Neuronal stem cell (in vitro differentiated cells): ENCODE data around the gene ATG9B.

Experiments used
- DNase-seq: peaks from one replicate; pipeline ENCODE4 v3.0.0-alpha.2; 2013; ENCODE audit warnings: low spot score
- H2AFZ ChIP-seq: one replicate; pipeline ENCODE4 v1.6.1; 2013; ENCODE audit warnings: mild to moderate bottlenecking, low read length, inconsistent platforms
- H2AK5ac ChIP-seq: 2 replicates; pipeline ENCODE4 v1.6.1; 2013; ENCODE audit warnings: low read depth, mild to moderate bottlenecking, inconsistent platforms, low read length, moderate library complexity, mixed read lengths
- H2BK120ac ChIP-seq: 2 replicates; pipeline ENCODE4 v1.6.1; 2013; ENCODE audit warnings: low read depth, mild to moderate bottlenecking, inconsistent platforms, low read length, moderate library complexity, mixed read lengths
- H2BK12ac ChIP-seq: one replicate; pipeline ENCODE4 v1.6.1; 2013; ENCODE audit warnings: low read length, inconsistent platforms
- H2BK15ac ChIP-seq: 2 replicates; pipeline ENCODE4 v1.6.1; 2013; ENCODE audit warnings: mild to moderate bottlenecking, low read length, inconsistent platforms, mixed read lengths
- H2BK5ac ChIP-seq: one replicate; pipeline ENCODE4 v1.6.1; 2013; ENCODE audit warnings: inconsistent platforms, mild to moderate bottlenecking, low read length, moderate library complexity
- H3K14ac ChIP-seq: one replicate; pipeline ENCODE4 v1.6.1; 2013; ENCODE audit warnings: low read length, inconsistent platforms
- H3K18ac ChIP-seq: 2 replicates; pipeline ENCODE4 v1.6.1; 2013; ENCODE audit warnings: low read length, inconsistent platforms
- H3K23ac ChIP-seq: 2 replicates; pipeline ENCODE4 v1.6.1; 2013; ENCODE audit warnings: low read depth, mild to moderate bottlenecking, mixed read lengths, low read length, inconsistent platforms; ENCODE audit not compliant: poor library complexity
- H3K27ac ChIP-seq: replicated peaks from 3 replicates; pipeline ENCODE4 v1.5.1; 2013; ENCODE audit warnings: low read length, inconsistent platforms
- H3K27me3 ChIP-seq, 3 experiments: 2 replicates each; pipeline ENCODE4 v1.6.1; 2013; ENCODE audit warnings: low read length in 3 of 3, mild to moderate bottlenecking in 2 of 3, inconsistent platforms in 1 of 3, low read depth in 1 of 3, mixed read lengths in 1 of 3, moderate library complexity in 1 of 3; ENCODE audit not compliant: control insufficient read depth in 3 of 3, insufficient read depth in 3 of 3
- H3K36me3 ChIP-seq, 2 donors: replicated peaks in 1 of 2; 2 replicates each; pipeline ENCODE4 v1.6.1; 2013; ENCODE audit warnings: low read length in 2 of 2; ENCODE audit not compliant: control insufficient read depth in 2 of 2, insufficient read depth in 2 of 2
- H3K4ac ChIP-seq: 2 replicates; pipeline ENCODE4 v1.6.1; 2013; ENCODE audit warnings: inconsistent platforms, mild to moderate bottlenecking, low read length, moderate library complexity
- H3K4me1 ChIP-seq, 2 donors: 1 replicate in 1 of 2; 2 replicates in 1 of 2; pipeline ENCODE4 v1.6.1; 2013; ENCODE audit warnings: low read length in 2 of 2, low read depth in 1 of 2; ENCODE audit not compliant: control insufficient read depth in 2 of 2, insufficient read depth in 1 of 2
- H3K4me2 ChIP-seq: one replicate; pipeline ENCODE4 v1.6.1; 2013; ENCODE audit warnings: mild to moderate bottlenecking, low read length, inconsistent platforms; ENCODE audit not compliant: insufficient read depth, poor library complexity, severe bottlenecking
- H3K4me3 ChIP-seq, 2 donors: 2 replicates each; pipeline ENCODE4 v1.5.1; 2013; ENCODE audit warnings: low read length in 2 of 2, mild to moderate bottlenecking in 2 of 2, inconsistent platforms in 1 of 2, moderate library complexity in 1 of 2
- H3K79me1 ChIP-seq: one replicate; pipeline ENCODE4 v1.6.1; 2013; ENCODE audit warnings: low read depth, mild to moderate bottlenecking, inconsistent platforms, low read length, moderate library complexity
- H3K9ac ChIP-seq: one replicate; pipeline ENCODE4 v1.6.1; 2013; ENCODE audit warnings: mild to moderate bottlenecking, low read depth, low read length, inconsistent platforms; ENCODE audit not compliant: poor library complexity
- H3K9me3 ChIP-seq, 2 donors: replicated peaks in 1 of 2; 2 replicates each; pipeline versions ENCODE3 to v1.6.1; 2013; ENCODE audit warnings: low read length in 2 of 2, mild to moderate bottlenecking in 2 of 2, inconsistent platforms in 1 of 2, low read depth in 1 of 2, mixed read lengths in 1 of 2, moderate library complexity in 1 of 2; ENCODE audit not compliant: control insufficient read depth in 2 of 2, insufficient read depth in 1 of 2
- H4K8ac ChIP-seq: one replicate; pipeline ENCODE4 v1.6.1; 2013; ENCODE audit warnings: low read depth, mild to moderate bottlenecking, inconsistent platforms, low read length, moderate library complexity
- H4K91ac ChIP-seq: one replicate; pipeline ENCODE4 v1.6.1; 2013; ENCODE audit warnings: low read length, low read depth, mild to moderate bottlenecking, inconsistent platforms; ENCODE audit not compliant: poor library complexity
- WGBS, 2 donors: extraction: QIAGEN DNeasy Blood & Tissue Kit; methylation state at CpG; one replicate each; pipeline ENCODE4 v1.1.7; 2013; ENCODE audit warnings: missing lambda C conversion rate in 2 of 2, mixed read lengths in 1 of 2; ENCODE audit not compliant: insufficient read length in 2 of 2, insufficient replicate concordance in 1 of 2; ENCODE audit errors: extremely low coverage in 2 of 2; 5-methylcytosine and 5-hydroxymethylcytosine counted together

The ATG9B gene

DNA sequence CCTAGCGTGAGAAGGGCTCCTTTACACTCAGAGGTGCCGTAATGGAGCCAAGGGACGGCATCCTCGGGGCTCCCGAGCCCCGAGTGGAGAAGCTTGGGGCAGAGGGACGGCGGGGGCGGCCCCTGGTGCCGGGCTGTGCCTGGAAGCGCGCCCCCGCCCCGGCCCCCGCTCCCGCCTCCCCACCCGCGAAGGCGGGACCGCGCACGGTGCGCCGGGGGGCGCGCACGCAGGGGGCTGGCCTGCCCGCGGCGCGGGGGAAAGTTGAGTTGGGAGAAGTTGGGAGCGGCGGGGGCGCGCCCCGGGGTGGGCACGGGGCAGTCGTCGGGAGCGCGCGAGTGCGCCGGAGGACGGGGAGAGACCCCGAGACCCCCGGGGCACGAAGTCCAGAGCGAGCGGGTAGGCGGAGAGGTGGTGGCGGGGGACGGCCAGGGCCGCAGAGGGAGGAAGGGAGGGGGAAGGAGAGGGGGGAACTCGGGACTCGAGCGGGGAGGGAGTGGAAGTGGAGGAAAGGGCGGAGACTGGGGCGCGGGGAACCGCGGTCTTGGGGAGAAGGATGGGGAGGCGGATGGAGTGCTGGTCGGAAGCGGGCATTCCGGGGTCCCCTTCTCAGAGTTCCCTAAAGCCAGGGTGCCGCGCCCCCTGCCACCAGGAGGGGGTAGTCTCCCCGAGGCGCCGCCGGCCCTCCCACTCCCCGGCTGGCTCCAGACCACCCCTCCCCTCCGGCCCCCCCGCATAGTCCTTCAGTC, 35.2 kb upstream of the ATG9B start, which contains the start of gene SLC4A2:
SLC4A2 (plus strand) TSS at position 223 of the 746 bp plus-strand sequence. CDS start 2,399 bp downstream, outside the sequence.
- Histone ChIP-seq H3K27me3 (peaks cover 0 to 33% (median 0%) of the 10 kb centered on the region in 3 experiments), H2BK15ac (peak within 1 kb of the TSS; percentile 94), H2BK120ac (peak within 1 kb of the TSS; percentile 58), H2AFZ (peak within 1 kb of the TSS; percentile 82), H3K9me3 (no peaks in the 10 kb centered on the region), H3K18ac (peak within 1 kb of the TSS; percentile 97), H3K4me3 (peak within 1 kb of the TSS; percentile 61 to 88), H2AK5ac (peak within 1 kb of the TSS; percentile 85), H3K27ac (no peak within 1 kb of the TSS), H3K4me2 (peak within 1 kb of the TSS; percentile 79), H2BK12ac (no peak within 1 kb of the TSS), H3K9ac (peak within 1 kb of the TSS; percentile 87), H3K79me1 (peaks cover 4% of the 10 kb centered on the region), H3K23ac (peak within 1 kb of the TSS; percentile 70), H4K8ac (no peak within 1 kb of the TSS), H4K91ac (no peak within 1 kb of the TSS), H2BK5ac (peak within 1 kb of the TSS; percentile 8), H3K4me1 (peaks cover 25 to 38% of the 10 kb centered on the region in 2 donors), H3K14ac (peak within 1 kb of the TSS; percentile 4), H3K36me3 (peaks cover 4 to 21% of the 10 kb centered on the region in 2 donors), H3K4ac (no peak within 1 kb of the TSS)
- DNase-seq: peak; percentile 67
- WGBS, 2 donors: no CpG with 5 or more reads among the region's 75 CpGs

DNA sequence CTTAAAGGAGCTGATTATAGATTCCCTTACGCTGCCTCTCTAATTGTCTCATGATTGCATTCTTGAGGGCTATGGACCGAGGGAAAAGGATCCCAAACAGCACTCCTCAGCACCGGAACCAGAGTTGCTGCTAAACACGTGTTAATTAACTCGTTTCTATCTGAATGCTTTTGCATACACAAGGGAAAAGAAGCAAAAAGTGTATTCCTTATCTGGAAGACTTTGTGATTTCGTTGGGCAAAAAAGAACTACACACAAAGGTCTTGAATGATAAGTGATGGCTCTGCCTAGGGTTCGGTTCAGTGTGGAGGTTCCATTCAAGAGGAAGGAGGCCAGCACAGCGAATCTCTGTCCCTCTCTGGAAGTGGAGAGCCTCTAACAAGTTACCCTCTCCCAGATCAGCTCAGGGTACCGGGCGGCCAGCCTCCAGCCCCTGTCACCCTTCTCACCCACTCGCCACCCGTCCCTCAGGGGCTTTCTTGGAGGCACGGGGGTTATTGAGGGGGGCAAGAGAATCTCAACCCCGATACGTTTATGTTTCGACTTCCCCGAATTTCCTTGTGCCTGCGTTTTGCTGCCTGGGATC, 34.6 kb upstream of the ATG9B start:
- H3K18ac ChIP-seq: peak overlapping the region; percentile 97
- no peak overlapping the region for H3K27ac ChIP-seq
- H3K9me3 ChIP-seq: no peaks in the 10 kb centered on the region
- H2BK5ac ChIP-seq: peak overlapping the region; percentile 8
- H2BK12ac ChIP-seq: no peak overlapping the region
- no peak overlapping the region for H4K91ac ChIP-seq
- no peak overlapping the region for H2BK120ac ChIP-seq
- H3K9ac ChIP-seq: peak overlapping the region; percentile 53
- no peak overlapping the region for H4K8ac ChIP-seq
- no peak overlapping the region for H3K14ac ChIP-seq
- no peak for DNase-seq
- H3K4me1 ChIP-seq: peaks cover 25 to 38% of the 10 kb centered on the region in 2 donors
- peaks cover 1 to 18% of the 10 kb centered on the region in 2 donors for H3K36me3 ChIP-seq
- WGBS, 2 donors: no CpG with 5 or more reads among the region's 18 CpGs
- H3K4me2 ChIP-seq: peak overlapping the region; percentile 79
- peak overlapping the region; percentile 70 for H3K23ac ChIP-seq
- peaks cover 0 to 33% (median 0%) of the 10 kb centered on the region in 3 experiments for H3K27me3 ChIP-seq
- peaks cover 4% of the 10 kb centered on the region for H3K79me1 ChIP-seq
- H3K4me3 ChIP-seq: peak overlapping the region; percentile 61 to 76
- no peak overlapping the region for H3K4ac ChIP-seq
- peak overlapping the region; percentile 43 for H2AK5ac ChIP-seq
- H2AFZ ChIP-seq: peak overlapping the region; percentile 82
- peak overlapping the region; percentile 28 for H2BK15ac ChIP-seq

DNA sequence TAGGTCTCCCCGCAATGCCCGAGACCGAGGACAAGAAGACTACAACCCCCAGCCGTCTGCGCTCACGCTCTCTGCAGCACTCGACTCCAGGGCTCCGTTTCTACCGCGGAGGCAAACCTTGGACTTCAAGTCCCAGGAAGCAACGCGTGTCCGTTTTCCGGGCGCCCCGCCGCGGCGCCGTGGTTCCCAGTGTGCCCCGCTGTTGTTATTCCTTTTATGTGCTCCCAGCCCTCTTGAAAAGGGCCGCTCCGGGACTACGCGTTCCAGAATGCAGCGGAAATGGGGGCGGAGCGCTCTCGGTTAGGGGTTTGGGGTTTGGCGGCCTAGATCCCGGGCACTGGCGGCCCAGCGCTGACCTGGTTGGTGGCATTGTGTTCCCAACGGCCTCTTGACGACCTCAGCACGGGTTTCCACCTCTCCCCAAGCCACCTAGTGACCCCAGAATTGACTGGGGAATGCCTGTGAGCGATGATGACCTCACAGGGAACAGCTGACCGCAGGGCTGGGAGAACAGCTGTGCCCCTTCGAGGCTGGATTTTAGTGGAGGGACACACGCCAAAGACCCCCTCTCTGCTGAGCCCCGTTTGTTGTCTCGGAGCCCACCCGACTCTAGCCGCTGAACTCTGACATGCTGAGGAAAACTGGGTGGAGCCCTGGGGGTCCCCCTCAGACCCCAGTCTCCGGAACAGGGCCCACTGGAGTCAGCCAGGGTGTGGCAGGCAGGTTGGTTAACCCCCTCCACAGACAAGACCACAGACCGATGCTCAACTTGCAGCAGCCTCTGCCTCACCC, 33.9 kb upstream of the ATG9B start:
- peaks cover 0 to 30% (median 0%) of the 10 kb centered on the region in 3 experiments for H3K27me3 ChIP-seq
- peak overlapping the region; percentile 86 for H2AFZ ChIP-seq
- WGBS, 2 donors: no CpG with 5 or more reads among the region's 46 CpGs
- no peak overlapping the region for H4K91ac ChIP-seq
- peak overlapping the region; percentile 71 for H3K9ac ChIP-seq
- no peaks in the 10 kb centered on the region for H3K9me3 ChIP-seq
- peaks cover 2% of the 10 kb centered on the region for H3K79me1 ChIP-seq
- H2BK15ac ChIP-seq: no peak overlapping the region
- peaks cover 0 to 13% of the 10 kb centered on the region in 2 donors for H3K36me3 ChIP-seq
- H3K4me2 ChIP-seq: peak overlapping the region; percentile 56
- H3K4ac ChIP-seq: no peak overlapping the region
- peak overlapping the region; percentile 57 for H3K27ac ChIP-seq
- H2BK12ac ChIP-seq: no peak overlapping the region
- H3K4me3 ChIP-seq: peak overlapping the region; percentile 61 to 71
- H2BK120ac ChIP-seq: no peak overlapping the region
- H2AK5ac ChIP-seq: no peak overlapping the region
- peak; percentile 99 for DNase-seq
- no peak overlapping the region for H3K14ac ChIP-seq
- H2BK5ac ChIP-seq: no peak overlapping the region
- no peak overlapping the region for H4K8ac ChIP-seq
- H3K23ac ChIP-seq: no peak overlapping the region
- peak overlapping the region; percentile 66 for H3K18ac ChIP-seq
- peaks cover 25 to 35% of the 10 kb centered on the region in 2 donors for H3K4me1 ChIP-seq
